Keratinocyte (primary cell): Measurements from ENCODE around the gene ZEB2. TPM values are rescaled to one million over a fixed set of nuclear protein-coding genes. Genes with fewer than 3 reads are reported as not detected.

ENCODE experiments used
- DNase-seq: peaks from one replicate; pipeline ENCODE4 v3.0.0-alpha.2; 2011; ENCODE audit warnings: low read depth, missing footprints, low spot score
- FAIRE-seq: peaks from 2 replicates; lab custom pipeline; 2011; peaks lifted over from hg19 to GRCh38; lab: Jason Lieb, UNC
- H2AFZ ChIP-seq: 2 replicates; pipeline ENCODE4 v1.6.0; 2012; ENCODE audit warnings: low read length, control low read depth, inconsistent platforms; ENCODE audit not compliant: control insufficient read depth
- H3K27ac ChIP-seq: 2 replicates; pipeline ENCODE4 v1.5.1; 2011; ENCODE audit warnings: low read length; ENCODE audit not compliant: control insufficient read depth, insufficient read depth
- H3K27me3 ChIP-seq: 3 replicates; pipeline ENCODE4 v1.6.0; 2011; ENCODE audit warnings: low read length; ENCODE audit not compliant: control insufficient read depth, insufficient read depth; ENCODE audit errors: extremely low read depth
- H3K36me3 ChIP-seq, 2 experiments: 2 replicates in 1 of 2; 3 replicates in 1 of 2; pipeline ENCODE4 v1.5.1; 2011; ENCODE audit warnings: low read length in 2 of 2, mild to moderate bottlenecking in 1 of 2; ENCODE audit not compliant: control insufficient read depth in 2 of 2, insufficient read depth in 2 of 2; ENCODE audit errors: extremely low read depth in 1 of 2
- H3K4me1 ChIP-seq: 3 replicates; pipeline ENCODE4 v1.5.1; 2011; ENCODE audit warnings: low read length; ENCODE audit not compliant: control insufficient read depth, insufficient read depth; ENCODE audit errors: extremely low read depth
- H3K4me2 ChIP-seq: 3 replicates; pipeline ENCODE4 v1.6.0; 2011; ENCODE audit warnings: low read depth, low read length; ENCODE audit not compliant: control insufficient read depth, insufficient read depth; ENCODE audit errors: extremely low read depth
- H3K4me3 ChIP-seq, 3 experiments: fragments of 200-600 bp in 1 of 3; sonication (generic) in 1 of 3; 2 replicates in 2 of 3; 3 replicates in 1 of 3; pipeline ENCODE4 v1.5.1; 2011 to 2016; ENCODE audit warnings: low read length in 3 of 3, mild to moderate bottlenecking in 3 of 3, control low read depth in 2 of 3, inconsistent platforms in 1 of 3, low read depth in 1 of 3, mixed read lengths in 1 of 3, mixed run types in 1 of 3, moderate library complexity in 1 of 3; ENCODE audit not compliant: control insufficient read depth in 2 of 3, insufficient read depth in 2 of 3; ENCODE audit errors: extremely low read depth in 1 of 3
- H3K79me2 ChIP-seq: 2 replicates; pipeline ENCODE4 v1.6.0; 2012; ENCODE audit warnings: low read length; ENCODE audit not compliant: control insufficient read depth, insufficient read depth
- H3K9ac ChIP-seq: 3 replicates; pipeline ENCODE4 v1.6.0; 2011; ENCODE audit warnings: low read length; ENCODE audit not compliant: control insufficient read depth, insufficient read depth; ENCODE audit errors: extremely low read depth
- H3K9me1 ChIP-seq: 3 replicates; pipeline ENCODE4 v1.6.0; 2011; ENCODE audit warnings: low read length; ENCODE audit not compliant: control insufficient read depth, insufficient read depth; ENCODE audit errors: extremely low read depth
- H3K9me3 ChIP-seq: 2 replicates; pipeline ENCODE4 v1.5.1; 2012; ENCODE audit warnings: low read depth, low read length; ENCODE audit not compliant: control insufficient read depth
- H4K20me1 ChIP-seq: 3 replicates; pipeline ENCODE4 v1.6.0; 2011; ENCODE audit warnings: low read length; ENCODE audit not compliant: control insufficient read depth, insufficient read depth; ENCODE audit errors: extremely low read depth
- EZH2 ChIP-seq: IDR thresholded peaks from one replicate; pipeline ENCODE4 v1.6.1; 2012; ENCODE audit warnings: inconsistent platforms, mild to moderate bottlenecking, low read length, moderate library complexity
- dilution Hi-C: fragments of 300-500 bp; cut with MboI; formaldehyde crosslinking; loops from one replicate; pipeline ENCODE4 v1.7.0; 2020; ENCODE audit warnings: low sequenced_read_pairs; ENCODE audit not compliant: extremely low pct_ligation_motif_present
- polyA plus RNA-seq, 5 experiments: library from polyadenylated mRNA; depleted of rRNA in 3 of 5; stranded (reverse) in 3 of 5; stranded (forward) in 1 of 5; unstranded in 1 of 5; fragments of >200 nt; gene quantifications; 1 replicate in 1 of 5; 2 replicates in 3 of 5; 3 replicates in 1 of 5; pipeline versions ENCODE4 v1.2.1 to v1.2.3, GENCODE V29; 2011 to 2012; ENCODE audit warnings: missing spikeins in 2 of 5, low read depth in 1 of 5, low replicate concordance in 1 of 5
- TF ChIP-seq, protein P1 (sequence below), 3 experiments: IDR thresholded peaks in 1 of 3; conservative IDR thresholded peaks in 1 of 3; optimal IDR thresholded peaks in 1 of 3; 2 replicates in 2 of 3; 3 replicates in 1 of 3; pipeline versions ENCODE3 to v1.5.1; 2011; ENCODE audit warnings: low read length in 3 of 3, mild to moderate bottlenecking in 3 of 3, moderate library complexity in 2 of 3, control low read depth in 1 of 3, inconsistent platforms in 1 of 3; ENCODE audit not compliant: insufficient read depth in 2 of 3; ENCODE audit errors: extremely low read depth in 1 of 3

Gene ZEB2
- polyA plus RNA-seq, 1 donor (not counting 4 experiments of a cell fraction or from before 2014, with no cell fraction given), result 0.12 TPM

DNA sequence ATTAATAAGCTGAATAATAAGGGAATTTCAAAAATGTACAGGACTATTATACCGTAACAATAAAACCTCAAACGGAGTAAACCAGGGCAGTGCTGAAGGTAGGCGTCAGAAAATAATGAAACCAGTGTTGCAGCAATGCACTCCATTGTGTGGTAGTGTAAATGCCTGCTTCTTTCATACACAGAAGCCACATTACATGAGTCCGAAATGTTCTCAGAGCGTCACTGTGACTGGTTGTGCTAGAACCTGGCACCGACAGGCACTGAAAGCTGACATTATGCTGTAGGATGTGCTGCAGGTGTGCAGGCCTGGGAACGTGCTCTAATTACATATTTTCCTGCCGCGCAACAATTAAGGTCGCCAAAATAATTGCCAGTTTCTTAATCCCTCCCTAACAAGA, 53.3 kb downstream of the ZEB2 start:
- DNase-seq, result no peak
- FAIRE-seq, result no peak
- Histone ChIP-seq H3K9me3 (no peaks in the 10 kb centered on the region), H2AFZ (no peak overlapping the region), H3K27me3 (no peaks in the 10 kb centered on the region), H3K4me2 (no peak overlapping the region), H3K9me1 (no peaks in the 10 kb centered on the region), H3K4me1 (no peaks in the 10 kb centered on the region), H3K27ac (no peak overlapping the region), H3K79me2 (no peaks in the 10 kb centered on the region), H3K36me3 (no peaks in the 10 kb centered on the region), H3K4me3 (no peak overlapping the region), H4K20me1 (no peaks in the 10 kb centered on the region), H3K9ac (no peak overlapping the region)
- dilution Hi-C loops, result no loop called here
- TF ChIP-seq, protein P1, sequence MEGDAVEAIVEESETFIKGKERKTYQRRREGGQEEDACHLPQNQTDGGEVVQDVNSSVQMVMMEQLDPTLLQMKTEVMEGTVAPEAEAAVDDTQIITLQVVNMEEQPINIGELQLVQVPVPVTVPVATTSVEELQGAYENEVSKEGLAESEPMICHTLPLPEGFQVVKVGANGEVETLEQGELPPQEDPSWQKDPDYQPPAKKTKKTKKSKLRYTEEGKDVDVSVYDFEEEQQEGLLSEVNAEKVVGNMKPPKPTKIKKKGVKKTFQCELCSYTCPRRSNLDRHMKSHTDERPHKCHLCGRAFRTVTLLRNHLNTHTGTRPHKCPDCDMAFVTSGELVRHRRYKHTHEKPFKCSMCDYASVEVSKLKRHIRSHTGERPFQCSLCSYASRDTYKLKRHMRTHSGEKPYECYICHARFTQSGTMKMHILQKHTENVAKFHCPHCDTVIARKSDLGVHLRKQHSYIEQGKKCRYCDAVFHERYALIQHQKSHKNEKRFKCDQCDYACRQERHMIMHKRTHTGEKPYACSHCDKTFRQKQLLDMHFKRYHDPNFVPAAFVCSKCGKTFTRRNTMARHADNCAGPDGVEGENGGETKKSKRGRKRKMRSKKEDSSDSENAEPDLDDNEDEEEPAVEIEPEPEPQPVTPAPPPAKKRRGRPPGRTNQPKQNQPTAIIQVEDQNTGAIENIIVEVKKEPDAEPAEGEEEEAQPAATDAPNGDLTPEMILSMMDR (optimal IDR thresholded peaks at IDR 0.05 in 1 of 3, IDR thresholded peaks at IDR 0.05 in 1 of 3, conservative IDR thresholded peaks at IDR 0.05 in 1 of 3; ENCODE audit: extremely low read depth in 1 of 3, insufficient read depth in 2 of 3, low read length in 3 of 3), result no peak
- TF ChIP-seq EZH2, result no peak

DNA sequence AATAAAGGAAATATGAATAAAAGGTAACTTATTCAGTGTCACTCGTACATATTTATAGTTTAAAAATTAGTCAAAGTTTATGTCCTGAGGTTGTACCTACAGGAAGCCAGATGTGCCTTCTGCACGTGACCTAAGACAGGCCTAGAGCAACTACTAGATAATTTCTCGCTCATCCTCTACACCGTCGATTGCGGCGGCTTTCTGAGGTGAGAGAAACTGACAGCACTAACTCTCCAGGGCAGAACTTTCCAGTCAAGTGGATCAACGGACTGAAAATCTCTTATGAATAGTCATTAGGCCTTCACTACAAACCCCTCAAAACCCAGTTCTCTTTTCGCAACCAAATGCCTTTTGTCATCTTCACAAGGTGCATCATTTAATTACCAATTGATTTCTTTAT, 54.2 kb downstream of the ZEB2 start:
- no peak for DNase-seq

More for the DNA sequence above, 54.2 kb downstream of the ZEB2 start:
- Histone ChIP-seq H3K36me3 (no peaks in the 10 kb centered on the region), H3K9me3 (no peaks in the 10 kb centered on the region), H3K4me2 (no peak overlapping the region), H3K27me3 (no peaks in the 10 kb centered on the region), H3K4me3 (no peak overlapping the region), H3K79me2 (no peaks in the 10 kb centered on the region), H4K20me1 (no peaks in the 10 kb centered on the region), H3K9me1 (no peaks in the 10 kb centered on the region), H3K27ac (no peak overlapping the region), H3K9ac (no peak overlapping the region), H2AFZ (no peak overlapping the region), H3K4me1 (no peaks in the 10 kb centered on the region)
- dilution Hi-C loops, result no loop called here
- TF ChIP-seq, protein P1 (optimal IDR thresholded peaks at IDR 0.05 in 1 of 3, IDR thresholded peaks at IDR 0.05 in 1 of 3, conservative IDR thresholded peaks at IDR 0.05 in 1 of 3; ENCODE audit: extremely low read depth in 1 of 3, insufficient read depth in 2 of 3, low read length in 3 of 3), result no peak
- no peak for TF ChIP-seq EZH2
- FAIRE-seq, result no peak
